Breast epithelium (tissue), 4 donors: Measurements from ENCODE around the gene GABRA5. TPM values are rescaled to one million over a fixed set of nuclear protein-coding genes. Genes with fewer than 3 reads are reported as not detected.

ENCODE experiments used
- DNase-seq, 2 donors: peaks; one replicate each; pipeline ENCODE4 v3.0.0-alpha.2; 2019; ENCODE audit warnings: low spot score in 2 of 2
- H3K27ac ChIP-seq, 2 donors: fragments of 200-600 bp; sonication (generic) in 1 of 2; one replicate each; pipeline ENCODE4 v1.5.1; 2016 to 2019; ENCODE audit warnings: mild to moderate bottlenecking in 1 of 2
- H3K27me3 ChIP-seq, 2 donors: fragments of 200-600 bp; sonication (generic) in 1 of 2; one replicate each; pipeline versions ENCODE4 v1.5.1 to v1.6.0; 2017 to 2019; ENCODE audit warnings: control low read depth in 1 of 2, mild to moderate bottlenecking in 1 of 2
- H3K36me3 ChIP-seq: fragments of 200-600 bp; one replicate; pipeline ENCODE4 v1.5.1; 2019
- H3K4me1 ChIP-seq, 2 donors: fragments of 200-600 bp; sonication (generic); one replicate each; pipeline ENCODE4 v1.5.1; 2016 to 2019; ENCODE audit warnings: control low read depth in 1 of 2
- H3K4me3 ChIP-seq, 3 donors: fragments of 200-600 bp; sonication (generic); 1 replicate in 2 of 3; 2 replicates in 1 of 3; pipeline ENCODE4 v1.5.1; 2016 to 2019; ENCODE audit warnings: mild to moderate bottlenecking in 3 of 3, moderate library complexity in 2 of 3
- H3K9me3 ChIP-seq, 2 donors: fragments of 200-600 bp; sonication (generic) in 1 of 2; one replicate each; pipeline ENCODE4 v1.5.1; 2016 to 2019; ENCODE audit warnings: control low read depth in 1 of 2
- CTCF ChIP-seq, 3 donors: fragments of 450-650 bp; IDR thresholded peaks; one replicate each; pipeline ENCODE4 v1.5.1; 2016 to 2017; ENCODE audit warnings: antibody characterized with exemption in 3 of 3, mild to moderate bottlenecking in 3 of 3, moderate library complexity in 3 of 3
- POLR2A ChIP-seq: fragments of 450-650 bp; IDR thresholded peaks from one replicate; pipeline ENCODE4 v1.6.1; 2016; ENCODE audit warnings: antibody characterized with exemption, mild to moderate bottlenecking, moderate library complexity
- POLR2AphosphoS5 ChIP-seq, 3 donors: sonication (generic); formaldehyde crosslinking; IDR thresholded peaks; one replicate each; pipeline ENCODE4 v1.6.1; 2017; ENCODE audit warnings: antibody characterized with exemption in 3 of 3
- intact Hi-C: fragments of 100-400 bp; cut with DNase I; formaldehyde crosslinking; loops from one replicate; pipeline ENCODE4 v1.15.1; 2023; ENCODE audit warnings: low total_unique reads
- total RNA-seq, 3 donors: library from RNA; depleted of rRNA; stranded (reverse); fragments of >200 nt; gene quantifications; one replicate each; pipeline ENCODE4 v1.1.0, GENCODE V29; 2016

Gene GABRA5
- total RNA-seq, 3 donors from 2014 or later, result not detected

- no peaks in the 10 kb centered on the region for H3K27me3 ChIP-seq
- no peak overlapping the region for H3K4me3 ChIP-seq
- H3K36me3 ChIP-seq, result no peaks in the 10 kb centered on the region
- DNase-seq, result no peak
- H3K9me3 ChIP-seq, result no peaks in the 10 kb centered on the region
- no peak overlapping the region for H3K27ac ChIP-seq
- H3K4me1 ChIP-seq, result no peaks in the 10 kb centered on the region
- intact Hi-C loops, result no loop called here
- TF ChIP-seq CTCF (IDR thresholded peaks at IDR 0.05) (no peak), POLR2A (no peak), POLR2AphosphoS5 (IDR thresholded peaks at IDR 0.05) (no peak)
Measured at GRCh38 chr15:26935322-26935721, 68.5 kb downstream of the GABRA5 start.

GRCh38 chr15:26936502-26936901, 69.6 kb downstream of the GABRA5 start:
- no peak overlapping the region for H3K4me3 ChIP-seq
- H3K36me3 ChIP-seq, result no peaks in the 10 kb centered on the region
- DNase-seq, result no peak
- H3K9me3 ChIP-seq, result no peaks in the 10 kb centered on the region
- no peaks in the 10 kb centered on the region for H3K4me1 ChIP-seq
- intact Hi-C loops, result no loop called here
- H3K27me3 ChIP-seq, result no peaks in the 10 kb centered on the region
- TF ChIP-seq CTCF (IDR thresholded peaks at IDR 0.05) (no peak), POLR2A (no peak), POLR2AphosphoS5 (IDR thresholded peaks at IDR 0.05) (no peak)
- H3K27ac ChIP-seq, result no peak overlapping the region

GRCh38 chr15:26937134-26937533, 70.3 kb downstream of the GABRA5 start:
- H3K4me3 ChIP-seq, result no peak overlapping the region
- no peaks in the 10 kb centered on the region for H3K9me3 ChIP-seq
- H3K27ac ChIP-seq, result no peak overlapping the region
- TF ChIP-seq POLR2A (no peak), POLR2AphosphoS5 (IDR thresholded peaks at IDR 0.05) (no peak), CTCF (IDR thresholded peaks at IDR 0.05) (no peak)
- no peaks in the 10 kb centered on the region for H3K27me3 ChIP-seq
- H3K4me1 ChIP-seq, result no peaks in the 10 kb centered on the region
- DNase-seq, result no peak
- intact Hi-C loops, result no loop called here
- no peaks in the 10 kb centered on the region for H3K36me3 ChIP-seq

GRCh38 chr15:26939398-26939797, 72.5 kb downstream of the GABRA5 start:
- Histone ChIP-seq H3K27me3 (no peaks in the 10 kb centered on the region), H3K27ac (no peak overlapping the region), H3K9me3 (no peaks in the 10 kb centered on the region), H3K36me3 (no peaks in the 10 kb centered on the region), H3K4me1 (no peaks in the 10 kb centered on the region), H3K4me3 (no peak overlapping the region)
- intact Hi-C loops, result no loop called here
- no peak for DNase-seq
- no peak for TF ChIP-seq POLR2AphosphoS5 (IDR thresholded peaks at IDR 0.05)

GRCh38 chr15:26941489-26941888, 74.6 kb downstream of the GABRA5 start:
- no peaks in the 10 kb centered on the region for H3K9me3 ChIP-seq
- DNase-seq, result no peak
- intact Hi-C loops, result no loop called here

More at GRCh38 chr15:26941489-26941888, 74.6 kb downstream of the GABRA5 start:
- Histone ChIP-seq H3K4me1 (no peaks in the 10 kb centered on the region), H3K27me3 (no peaks in the 10 kb centered on the region), H3K36me3 (no peaks in the 10 kb centered on the region), H3K4me3 (no peak overlapping the region), H3K27ac (no peak overlapping the region)
- TF ChIP-seq POLR2A, result no peak
- TF ChIP-seq POLR2AphosphoS5 (IDR thresholded peaks at IDR 0.05), result no peak
- TF ChIP-seq CTCF (IDR thresholded peaks at IDR 0.05), result no peak
